GM21447 (cell line): ENCODE results near the gene ATF2.
"Not testable (repeated sequence)": the region's sequence is repeated elsewhere in the genome, so short reads cannot be mapped to it uniquely, and the experiment has no call there.

Source experiments
- ATAC-seq: cut with Tn5 transposase; IDR thresholded peaks from one replicate; pipeline ENCODE4 v1.9.1; 2021; ENCODE audit not compliant: unreplicated experiment

ATF2 gene

GRCh38 chr2:175166216-175166824 lies 1.7 kb downstream of the ATF2 start:
- no peak for ATAC-seq

DNA sequence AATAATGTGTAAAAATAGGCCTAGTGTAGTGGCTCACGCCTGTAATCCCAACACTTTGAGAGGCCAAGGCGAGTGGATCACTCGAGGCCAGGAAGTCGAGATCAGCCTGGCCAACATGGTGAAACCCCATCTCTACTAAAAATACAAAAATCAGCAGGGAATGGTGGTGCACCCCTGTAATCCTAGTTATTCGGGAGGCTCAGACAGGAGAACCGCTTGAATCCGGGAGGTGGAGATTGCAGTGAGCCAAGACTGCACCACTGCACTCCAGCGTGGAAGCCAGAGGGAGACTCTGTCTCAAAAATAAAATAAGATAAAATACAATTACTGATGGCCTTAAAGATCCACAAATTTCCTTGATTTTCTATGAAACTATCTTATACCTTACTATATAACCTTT lies 3.8 kb downstream of the ATF2 start:
- no peak for ATAC-seq

DNA sequence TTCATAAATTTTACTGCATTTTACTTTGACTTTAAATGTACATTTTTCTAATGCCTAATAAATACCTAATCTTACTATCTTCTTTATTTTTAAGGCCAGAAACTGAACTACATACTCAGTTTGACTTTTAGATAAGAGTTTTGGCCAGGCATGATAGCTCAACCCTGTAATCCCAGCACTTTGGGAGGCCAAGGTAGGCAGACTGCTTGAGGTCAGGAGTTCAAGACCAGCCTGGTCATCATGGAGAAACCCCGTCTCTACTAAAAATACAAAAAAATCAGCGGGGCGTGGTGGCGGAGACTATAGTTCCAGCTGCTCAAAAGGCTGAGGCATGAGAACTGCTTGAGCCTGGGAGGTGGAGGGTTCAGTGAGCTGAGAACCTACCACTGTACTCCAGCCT lies 9.1 kb downstream of the ATF2 start:
- no peak for ATAC-seq

DNA sequence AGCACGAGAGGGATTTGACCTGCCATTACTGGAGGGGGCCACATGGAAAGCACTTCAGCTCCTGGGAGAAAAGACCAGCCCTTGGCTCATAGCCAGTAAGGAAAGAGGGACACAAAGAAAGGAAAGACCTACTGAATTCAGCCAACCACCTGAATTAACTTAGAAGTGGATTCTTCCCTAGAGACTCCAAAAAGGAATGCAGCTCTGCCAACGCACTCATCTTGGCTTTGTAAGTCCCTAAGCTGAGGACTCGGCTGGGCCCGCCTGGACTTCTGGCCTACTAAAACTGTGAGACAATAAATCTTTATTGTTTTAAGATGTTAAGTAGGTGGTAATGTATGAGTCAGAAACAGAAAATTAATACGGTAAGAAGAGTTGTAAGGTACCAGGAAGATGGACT lies 11.5 kb downstream of the ATF2 start:
- ATAC-seq, result no peak

GRCh38 chr2:175154661-175155082 lies 13.3 kb downstream of the ATF2 start:
- peak; percentile 58 for ATAC-seq

GRCh38 chr2:175152242-175152641 lies 15.8 kb downstream of the ATF2 start:
- ATAC-seq, result peak; percentile 72

DNA sequence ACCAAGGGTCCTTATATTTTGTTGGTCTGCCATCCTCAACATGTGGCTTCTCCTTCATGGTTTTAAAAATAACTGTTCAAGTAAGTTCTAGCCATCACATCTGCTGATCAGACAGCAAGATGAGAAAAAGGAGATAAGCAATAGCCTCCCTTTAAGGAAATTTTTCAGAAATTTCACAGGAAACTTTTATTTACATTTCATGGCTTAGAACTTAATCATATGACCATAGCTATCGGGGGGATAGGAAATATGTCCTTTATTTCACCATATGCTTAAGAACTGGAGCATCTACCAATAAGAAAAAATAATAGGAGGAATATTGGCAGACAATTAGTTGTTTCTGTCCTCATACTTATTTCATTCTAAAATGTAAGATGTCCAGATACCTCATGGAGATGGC lies 16.2 kb downstream of the ATF2 start:
- no peak for ATAC-seq

GRCh38 chr2:175147186-175147585 lies 20.8 kb downstream of the ATF2 start:
- ATAC-seq, result no peak

GRCh38 chr2:175143678-175144077 lies 24.3 kb downstream of the ATF2 start:
- ATAC-seq, result no peak

- no peak for ATAC-seq
Measured at GRCh38 chr2:175143191-175143590, 24.8 kb downstream of the ATF2 start.

- ATAC-seq, result no peak
Measured at GRCh38 chr2:175140332-175140731, 27.7 kb downstream of the ATF2 start.

DNA sequence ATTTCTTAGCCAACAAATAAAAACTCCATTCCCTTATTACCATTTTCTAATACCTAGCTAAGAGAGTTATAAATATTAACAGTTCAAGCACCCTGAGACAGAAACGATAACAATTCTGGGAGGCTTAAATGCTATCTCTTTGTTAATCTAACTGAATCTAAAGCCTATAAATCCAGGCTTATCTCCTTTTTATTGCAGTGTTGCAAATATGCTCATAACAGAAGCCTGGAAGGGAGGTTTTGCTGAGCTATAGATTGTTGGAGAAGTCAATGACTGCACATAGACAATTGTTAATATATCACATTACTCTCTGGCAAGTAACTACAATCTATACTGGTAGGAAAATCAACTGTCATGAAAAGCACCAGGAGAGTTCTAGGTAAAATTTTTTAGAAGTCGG lies 30.2 kb downstream of the ATF2 start:
- ATAC-seq, result no peak

GRCh38 chr2:175136334-175137215 lies 31.4 kb downstream of the ATF2 start:
- peak; percentile 82 for ATAC-seq

- ATAC-seq, result no peak
Measured at GRCh38 chr2:175135862-175136261, 32.1 kb downstream of the ATF2 start.

DNA sequence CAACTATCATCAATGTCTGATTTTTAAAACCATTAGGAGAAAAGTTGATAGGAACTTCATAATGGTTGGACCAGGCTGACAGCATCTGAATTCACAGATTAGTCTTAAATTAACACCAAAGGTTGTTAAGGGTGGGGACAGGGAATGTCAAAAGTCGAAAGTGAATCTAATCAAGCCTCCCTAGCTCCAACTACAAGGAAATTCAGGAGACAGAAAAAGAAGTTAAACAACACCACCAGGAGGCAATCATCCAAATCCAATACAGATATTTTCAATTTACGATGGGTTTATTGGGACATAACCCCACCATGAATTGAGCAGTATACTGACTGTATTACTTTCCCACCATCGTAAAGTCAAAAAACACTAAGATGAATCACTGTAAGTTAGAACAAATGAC lies 32.8 kb downstream of the ATF2 start:
- ATAC-seq, result no peak

GRCh38 chr2:175131252-175131651 lies 36.8 kb downstream of the ATF2 start:
- no peak for ATAC-seq

GRCh38 chr2:175126661-175127060 lies 41.3 kb downstream of the ATF2 start:
- no peak for ATAC-seq

- no peak for ATAC-seq
Measured at GRCh38 chr2:175123254-175123653, 44.7 kb downstream of the ATF2 start.

DNA sequence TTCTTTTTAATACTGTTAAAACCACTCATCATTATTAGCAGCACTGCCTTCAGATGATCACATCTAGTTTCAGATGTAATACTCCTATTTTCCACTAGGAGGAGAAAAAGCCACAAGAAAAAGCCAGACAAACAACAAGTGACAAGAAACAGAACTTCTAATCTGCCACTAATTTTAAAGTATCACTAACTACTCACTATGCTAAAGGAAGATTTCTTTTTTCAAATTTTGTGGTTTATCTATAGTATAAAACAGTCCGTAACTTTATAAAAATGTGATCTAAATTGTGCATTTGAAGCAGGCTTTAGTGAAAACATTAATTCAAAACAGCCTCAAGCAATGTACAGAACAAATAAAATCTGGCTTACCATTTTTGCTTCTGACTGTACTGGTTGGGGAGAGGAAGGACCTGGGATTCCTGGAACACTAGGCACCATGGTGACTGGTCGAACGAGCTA lies 56.8 kb downstream of the ATF2 start:
- ATAC-seq, result no peak

DNA sequence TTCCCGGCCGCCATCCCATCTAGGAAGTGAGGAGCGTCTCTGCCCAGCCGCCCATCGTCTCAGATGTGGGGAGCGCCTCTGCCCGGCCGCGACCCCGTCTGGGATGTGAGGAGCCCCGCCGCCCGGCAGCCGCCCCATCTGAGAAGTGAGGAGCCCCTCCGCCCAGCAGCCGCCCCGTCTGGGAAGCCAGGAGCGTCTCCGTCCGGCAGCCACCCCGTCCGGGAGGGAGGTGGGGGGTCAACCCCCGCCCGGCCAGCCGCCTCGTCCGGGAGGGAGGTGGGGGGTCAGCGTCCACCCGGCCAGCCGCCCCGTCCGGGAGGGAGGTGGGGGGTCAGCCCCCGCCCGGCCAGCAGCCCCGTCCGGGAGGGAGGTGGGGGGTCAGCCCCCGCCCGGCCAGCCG lies 59.9 kb downstream of the ATF2 start:
- ATAC-seq, result not testable (repeated sequence)

DNA sequence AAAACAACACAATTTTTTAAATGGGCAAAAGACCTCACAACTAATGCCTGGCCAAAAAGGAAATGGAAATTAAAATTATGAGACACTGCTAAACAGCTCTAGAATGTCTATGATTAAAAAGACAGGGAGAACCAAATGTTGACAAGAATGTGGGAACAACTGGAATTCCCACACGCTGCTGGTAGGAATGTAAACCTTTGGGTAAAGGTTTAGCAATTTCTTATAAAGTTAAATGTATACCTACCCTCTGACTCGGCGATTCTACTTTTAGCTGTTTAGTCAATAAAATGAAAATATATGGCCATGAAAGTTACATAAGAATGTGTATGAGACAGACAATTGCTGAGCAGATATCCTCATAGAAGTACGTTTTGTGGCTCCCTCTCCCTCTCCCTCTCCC lies 60.9 kb downstream of the ATF2 start:
- ATAC-seq, result no peak

GRCh38 chr2:175103191-175103590 lies 64.8 kb downstream of the ATF2 start:
- ATAC-seq, result no peak
